Activated naive CD8-positive, alpha-beta T cell treated with anti-CD3 and anti-CD28 coated beads for 36 hours (primary cell): Measurements from ENCODE around the gene DMD. TPM values are rescaled to one million over a fixed set of nuclear protein-coding genes. Genes with fewer than 3 reads are reported as not detected.

ENCODE experiments used
- DNase-seq: peaks from one replicate; pipeline ENCODE4 v3.0.0; 2021
- H3K27ac Mint-ChIP-seq: one replicate; pipeline ENCODE4 v1.8.0; 2022; ENCODE audit warnings: mild to moderate bottlenecking, moderate library complexity, mixed read lengths
- H3K27me3 Mint-ChIP-seq: one replicate; pipeline ENCODE4 v1.8.0; 2022; ENCODE audit warnings: mild to moderate bottlenecking, mixed read lengths
- H3K36me3 Mint-ChIP-seq: one replicate; pipeline ENCODE4 v1.8.0; 2021; ENCODE audit warnings: mild to moderate bottlenecking, mixed read lengths
- H3K4me1 Mint-ChIP-seq: one replicate; pipeline ENCODE4 v1.8.0; 2021; ENCODE audit warnings: mixed read lengths
- H3K4me3 Mint-ChIP-seq: one replicate; pipeline ENCODE4 v1.8.0; 2022; ENCODE audit warnings: mild to moderate bottlenecking, moderate library complexity, mixed read lengths
- H3K9me3 Mint-ChIP-seq: one replicate; pipeline ENCODE4 v1.8.0; 2022; ENCODE audit warnings: mixed read lengths
- total RNA-seq, 2 experiments: library from RNA; stranded (reverse); gene quantifications; one replicate each; pipeline ENCODE4 v1.2.3, GENCODE V29; 2021

Gene DMD
- total RNA-seq, 2 experiments from 2014 or later, result 0.08 to 0.46 TPM

DNA sequence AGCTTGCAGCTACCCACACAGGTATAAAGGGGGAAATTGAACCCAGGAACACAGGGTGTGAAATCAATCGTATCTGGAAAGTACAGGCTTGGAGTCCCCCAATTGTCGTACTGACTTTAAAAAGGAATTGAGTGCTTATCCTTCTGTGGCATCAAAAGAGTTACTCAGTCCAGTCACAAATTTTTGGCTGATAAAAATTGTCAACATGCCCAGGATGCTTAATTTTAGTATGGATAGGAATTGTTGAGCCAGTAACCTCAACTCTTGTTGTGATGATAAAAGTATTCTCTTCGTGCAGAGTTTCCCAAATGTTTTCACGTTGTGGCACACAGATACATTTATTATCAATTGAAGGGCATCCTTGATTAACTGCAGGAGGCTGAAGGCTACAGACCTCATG, 2096.0 kb downstream of the DMD start:
- Mint-ChIP-seq H3K27ac (no peak overlapping the region), H3K36me3 (no peaks in the 10 kb centered on the region), H3K4me1 (peaks cover 2% of the 10 kb centered on the region), H3K9me3 (no peaks in the 10 kb centered on the region), H3K4me3 (no peak overlapping the region), H3K27me3 (peaks cover 13% of the 10 kb centered on the region)
- DNase-seq, result no peak

DNA sequence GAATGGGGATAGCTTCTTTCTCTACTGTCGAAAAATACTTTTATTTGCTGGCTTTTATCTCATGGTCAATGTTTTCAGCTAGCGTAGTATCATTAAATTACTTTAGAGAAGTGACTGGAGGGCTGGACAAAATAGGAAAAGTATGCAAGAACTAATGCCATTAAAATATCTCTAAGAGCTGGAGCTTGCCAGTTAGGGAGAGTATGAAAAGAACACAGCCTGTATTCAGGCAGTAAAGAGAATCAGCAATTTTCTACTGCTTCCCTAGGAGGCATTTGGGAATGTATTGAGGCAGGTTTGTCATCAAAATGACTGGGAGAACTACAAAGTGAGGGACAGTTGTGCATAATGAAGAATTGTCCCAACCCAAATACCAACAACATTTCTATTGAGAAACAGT, 2096.5 kb downstream of the DMD start:
- Mint-ChIP-seq H3K4me1 (peaks cover 2% of the 10 kb centered on the region), H3K9me3 (no peaks in the 10 kb centered on the region), H3K4me3 (no peak overlapping the region), H3K36me3 (no peaks in the 10 kb centered on the region), H3K27ac (no peak overlapping the region), H3K27me3 (peaks cover 13% of the 10 kb centered on the region)
- DNase-seq, result no peak

- H3K4me3 Mint-ChIP-seq, result no peak overlapping the region
- H3K27ac Mint-ChIP-seq, result no peak overlapping the region
- no peak for DNase-seq
- no peaks in the 10 kb centered on the region for H3K36me3 Mint-ChIP-seq
- H3K4me1 Mint-ChIP-seq, result peaks cover 2% of the 10 kb centered on the region
- peaks cover 13% of the 10 kb centered on the region for H3K27me3 Mint-ChIP-seq
- no peaks in the 10 kb centered on the region for H3K9me3 Mint-ChIP-seq
Measured at GRCh38 chrX:31112226-31112999, 2098.9 kb downstream of the DMD start.

DNA sequence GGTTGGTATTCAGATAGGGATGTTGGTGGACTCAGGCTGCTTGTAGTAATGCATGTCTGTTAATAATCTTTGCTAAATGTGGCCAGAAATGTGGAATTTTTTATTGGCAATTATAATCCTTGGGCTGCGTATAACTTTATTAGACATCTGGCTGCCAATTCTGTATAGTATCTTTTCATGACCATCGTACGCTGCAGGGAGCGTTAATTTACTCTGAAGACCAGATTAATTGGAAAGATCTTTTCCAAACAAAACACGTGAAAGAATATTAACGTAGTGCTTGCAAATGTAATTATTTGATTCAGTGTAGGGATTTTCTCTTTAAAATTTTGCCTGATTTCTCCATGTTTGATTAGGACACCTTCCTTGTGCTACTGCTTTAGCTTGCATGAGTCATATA, 2100.7 kb downstream of the DMD start:
- H3K4me1 Mint-ChIP-seq, result peaks cover 2% of the 10 kb centered on the region
- no peak overlapping the region for H3K27ac Mint-ChIP-seq
- no peak overlapping the region for H3K4me3 Mint-ChIP-seq
- no peaks in the 10 kb centered on the region for H3K9me3 Mint-ChIP-seq
- H3K27me3 Mint-ChIP-seq, result peaks cover 13% of the 10 kb centered on the region
- DNase-seq, result no peak
- no peaks in the 10 kb centered on the region for H3K36me3 Mint-ChIP-seq

DNA sequence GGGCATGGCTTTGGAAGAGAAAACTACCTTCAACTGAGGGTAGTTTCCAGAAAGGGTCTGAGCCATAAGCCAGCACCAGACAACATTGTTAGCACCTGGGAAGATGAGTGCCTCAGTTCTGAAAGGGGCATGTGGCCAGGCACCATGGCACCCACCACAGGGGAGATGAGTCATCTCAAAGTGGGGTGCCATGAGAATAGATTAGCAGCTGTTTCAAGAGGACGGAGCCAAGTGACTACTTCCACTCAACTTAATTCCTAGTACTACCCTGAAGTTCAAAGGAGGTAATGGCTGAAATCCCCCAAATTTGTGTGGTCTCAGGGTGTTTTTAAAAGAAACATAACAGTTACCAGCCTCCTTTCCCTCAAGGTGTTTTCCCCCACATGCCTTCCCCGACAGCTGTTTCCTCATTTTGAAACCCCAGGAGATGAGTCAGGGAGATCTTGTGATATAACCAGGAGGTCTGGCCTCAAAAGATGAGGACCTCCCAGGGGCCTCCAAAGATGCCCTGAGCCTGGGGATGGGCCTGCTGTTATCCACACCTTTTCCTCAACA, 2111.7 kb downstream of the DMD start:
- DNase-seq, result peak; percentile 58
- H3K4me1 Mint-ChIP-seq, result peaks cover 8% of the 10 kb centered on the region
- H3K27ac Mint-ChIP-seq, result peak overlapping the region; percentile 73
- H3K9me3 Mint-ChIP-seq, result no peaks in the 10 kb centered on the region
- peaks cover 5% of the 10 kb centered on the region for H3K27me3 Mint-ChIP-seq
- H3K4me3 Mint-ChIP-seq, result peak overlapping the region; percentile 18
- no peaks in the 10 kb centered on the region for H3K36me3 Mint-ChIP-seq

DNA sequence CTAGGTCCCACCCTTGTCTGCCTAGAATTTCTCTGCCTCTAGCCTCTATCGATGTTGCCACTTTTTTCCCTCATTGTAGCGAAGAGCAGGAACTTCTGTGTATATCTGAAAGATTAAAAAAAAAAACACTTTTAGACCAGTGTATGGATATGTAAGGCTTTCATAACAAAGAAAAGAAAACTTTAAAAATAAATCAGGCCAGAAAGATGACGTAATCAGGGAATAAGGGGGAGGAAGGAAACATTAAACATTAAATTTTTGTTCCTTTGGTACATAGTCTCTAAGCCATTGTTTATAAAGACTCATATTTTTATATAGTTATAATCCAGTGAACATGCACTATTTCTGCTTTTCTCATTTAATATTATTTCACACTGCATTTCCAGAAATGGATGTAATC, 2113.3 kb downstream of the DMD start:
- peaks cover 6% of the 10 kb centered on the region for H3K27me3 Mint-ChIP-seq
- no peaks in the 10 kb centered on the region for H3K9me3 Mint-ChIP-seq
- DNase-seq, result no peak
- H3K36me3 Mint-ChIP-seq, result no peaks in the 10 kb centered on the region
- no peak overlapping the region for H3K4me3 Mint-ChIP-seq
- no peak overlapping the region for H3K27ac Mint-ChIP-seq
- peaks cover 8% of the 10 kb centered on the region for H3K4me1 Mint-ChIP-seq

DNA sequence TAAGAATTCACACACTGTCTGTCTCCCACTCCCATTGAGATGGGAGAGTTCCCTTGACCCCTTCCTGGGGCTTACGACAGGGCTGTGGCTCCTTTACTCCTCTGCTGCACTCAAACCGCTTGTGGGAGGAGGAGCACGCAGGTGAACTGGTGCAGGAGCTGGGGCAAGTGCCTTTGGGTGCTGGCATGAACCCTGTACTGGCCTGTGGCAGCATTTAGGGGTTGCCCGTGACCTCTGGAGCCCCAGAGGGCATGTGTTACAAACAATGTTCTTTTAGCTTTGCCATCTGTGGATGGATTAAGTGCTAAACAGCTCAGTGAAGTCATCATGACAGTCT, 2117.7 kb downstream of the DMD start:
- no peaks in the 10 kb centered on the region for H3K36me3 Mint-ChIP-seq
- DNase-seq, result no peak
- no peak overlapping the region for H3K4me3 Mint-ChIP-seq
- peaks cover 6% of the 10 kb centered on the region for H3K27me3 Mint-ChIP-seq
- H3K4me1 Mint-ChIP-seq, result no peaks in the 10 kb centered on the region
- H3K9me3 Mint-ChIP-seq, result no peaks in the 10 kb centered on the region
- no peak overlapping the region for H3K27ac Mint-ChIP-seq

GRCh38 chrX:31092970-31093638, 2118.2 kb downstream of the DMD start:
- H3K9me3 Mint-ChIP-seq, result no peaks in the 10 kb centered on the region
- no peaks in the 10 kb centered on the region for H3K4me1 Mint-ChIP-seq
- H3K4me3 Mint-ChIP-seq, result no peak overlapping the region
- H3K27me3 Mint-ChIP-seq, result peaks cover 6% of the 10 kb centered on the region
- no peaks in the 10 kb centered on the region for H3K36me3 Mint-ChIP-seq
- H3K27ac Mint-ChIP-seq, result no peak overlapping the region
- DNase-seq, result no peak

GRCh38 chrX:31092476-31092875, 2118.9 kb downstream of the DMD start:
- no peak overlapping the region for H3K4me3 Mint-ChIP-seq
- H3K4me1 Mint-ChIP-seq, result no peaks in the 10 kb centered on the region
- DNase-seq, result no peak
- no peaks in the 10 kb centered on the region for H3K36me3 Mint-ChIP-seq
- H3K27ac Mint-ChIP-seq, result no peak overlapping the region
- H3K27me3 Mint-ChIP-seq, result peaks cover 6% of the 10 kb centered on the region
- H3K9me3 Mint-ChIP-seq, result no peaks in the 10 kb centered on the region

DNA sequence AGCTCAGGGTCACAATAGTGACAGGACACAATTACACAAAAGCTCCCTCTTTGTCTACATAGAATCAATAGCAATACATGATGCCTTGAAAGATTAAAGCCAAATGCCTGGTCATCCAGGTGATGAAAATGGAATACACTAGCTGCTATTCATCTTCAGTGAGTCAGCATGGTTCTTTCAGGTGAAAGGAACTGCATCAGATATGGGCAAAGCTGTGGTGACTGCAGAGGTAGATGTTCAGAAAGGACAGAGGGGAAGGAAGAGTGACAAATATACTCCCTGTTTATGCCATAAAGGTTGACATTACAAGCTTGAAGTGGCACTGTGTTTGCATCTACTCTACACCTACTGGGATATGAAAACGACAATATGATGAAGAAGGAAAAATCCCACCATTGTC, 2119.5 kb downstream of the DMD start:
- Mint-ChIP-seq H3K4me1 (no peaks in the 10 kb centered on the region), H3K4me3 (no peak overlapping the region), H3K9me3 (no peaks in the 10 kb centered on the region), H3K36me3 (no peaks in the 10 kb centered on the region), H3K27me3 (peaks cover 8% of the 10 kb centered on the region), H3K27ac (no peak overlapping the region)
- no peak for DNase-seq

- Mint-ChIP-seq H3K4me1 (peaks cover 9% of the 10 kb centered on the region), H3K27me3 (peaks cover 3% of the 10 kb centered on the region), H3K4me3 (no peak overlapping the region), H3K36me3 (peaks cover 2% of the 10 kb centered on the region), H3K9me3 (peaks cover 6% of the 10 kb centered on the region), H3K27ac (no peak overlapping the region)
- no peak for DNase-seq
Measured at GRCh38 chrX:31074522-31074921, 2136.8 kb downstream of the DMD start.

GRCh38 chrX:31071725-31072124, 2139.6 kb downstream of the DMD start, which contains the start of gene FTHL17:
Gene FTHL17 (minus strand): TSS chrX:31072041. CDS start chrX:31071953, 88 bp downstream.
- Mint-ChIP-seq H3K27ac (no peak within 1 kb of the TSS), H3K9me3 (peaks cover 6% of the 10 kb centered on the region), H3K4me3 (no peak within 1 kb of the TSS), H3K4me1 (peaks cover 13% of the 10 kb centered on the region), H3K36me3 (peaks cover 2% of the 10 kb centered on the region), H3K27me3 (peaks cover 7% of the 10 kb centered on the region)
- no peak for DNase-seq

- Mint-ChIP-seq H3K4me1 (peaks cover 13% of the 10 kb centered on the region), H3K27ac (no peak overlapping the region), H3K9me3 (peaks cover 7% of the 10 kb centered on the region), H3K27me3 (peaks cover 7% of the 10 kb centered on the region), H3K4me3 (no peak overlapping the region), H3K36me3 (peaks cover 2% of the 10 kb centered on the region)
- no peak for DNase-seq
Measured at GRCh38 chrX:31071262-31071661, 2140.1 kb downstream of the DMD start.

- H3K27ac Mint-ChIP-seq, result no peak overlapping the region
- H3K36me3 Mint-ChIP-seq, result peaks cover 2% of the 10 kb centered on the region
- peak; percentile 6 for DNase-seq
- peaks cover 6% of the 10 kb centered on the region for H3K27me3 Mint-ChIP-seq
- peaks cover 13% of the 10 kb centered on the region for H3K4me1 Mint-ChIP-seq
- peaks cover 7% of the 10 kb centered on the region for H3K9me3 Mint-ChIP-seq
- no peak overlapping the region for H3K4me3 Mint-ChIP-seq
Measured at GRCh38 chrX:31070057-31070468, 2141.3 kb downstream of the DMD start.
